Activated T-cell treated with anti-CD3 and anti-CD28 coated beads, Interleukin-2, amount 50 U/mL, for 48 hours (primary cell): ENCODE results near the gene TLE7.

Experiments used
- DNase-seq, 2 experiments: peaks; one replicate each; pipeline ENCODE4 v3.0.0-alpha.2; 2020

TLE7 gene

DNA sequence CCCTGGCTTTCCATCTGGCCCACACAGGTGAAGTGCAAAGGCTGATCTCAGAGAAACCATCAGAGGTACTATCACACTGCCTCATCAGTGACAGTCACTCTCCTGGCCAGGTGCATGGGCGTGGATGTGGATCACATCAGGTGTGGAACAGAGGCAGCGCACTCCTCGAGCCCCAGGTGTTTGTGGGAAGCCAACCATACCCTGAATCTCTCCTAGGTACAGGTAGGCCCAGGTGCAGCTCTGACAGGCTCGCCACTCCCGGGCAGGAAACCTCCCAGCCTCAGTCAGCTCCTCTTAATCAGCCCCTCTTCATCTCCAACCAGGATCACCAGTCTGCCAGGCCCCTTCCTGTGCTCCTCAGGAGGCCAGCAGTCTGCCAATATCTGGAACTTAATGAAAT, 31.7 kb downstream of the TLE7 start:
- DNase-seq, result no peak

GRCh38 chr16:71409011-71409775, 32.7 kb downstream of the TLE7 start:
- no peak for DNase-seq

DNA sequence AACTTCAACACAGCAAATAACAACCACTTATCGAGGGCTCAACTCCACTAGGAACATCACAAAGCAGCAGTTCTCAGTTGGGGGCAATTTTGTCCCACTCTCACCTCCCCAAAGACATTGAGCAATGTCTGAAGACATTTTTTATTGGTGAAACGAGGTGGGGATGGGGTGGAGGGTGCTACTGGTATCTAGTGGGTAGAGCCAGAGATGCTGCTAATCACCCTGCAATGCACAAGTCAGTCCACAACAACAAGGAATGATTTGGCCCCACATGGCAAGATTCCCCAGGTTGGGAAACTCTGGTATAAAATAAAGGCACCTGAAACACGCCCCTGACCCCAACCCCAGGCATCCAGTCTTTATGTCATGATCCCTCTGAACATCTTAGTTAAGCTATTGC, 33.3 kb downstream of the TLE7 start:
- no peak for DNase-seq

DNA sequence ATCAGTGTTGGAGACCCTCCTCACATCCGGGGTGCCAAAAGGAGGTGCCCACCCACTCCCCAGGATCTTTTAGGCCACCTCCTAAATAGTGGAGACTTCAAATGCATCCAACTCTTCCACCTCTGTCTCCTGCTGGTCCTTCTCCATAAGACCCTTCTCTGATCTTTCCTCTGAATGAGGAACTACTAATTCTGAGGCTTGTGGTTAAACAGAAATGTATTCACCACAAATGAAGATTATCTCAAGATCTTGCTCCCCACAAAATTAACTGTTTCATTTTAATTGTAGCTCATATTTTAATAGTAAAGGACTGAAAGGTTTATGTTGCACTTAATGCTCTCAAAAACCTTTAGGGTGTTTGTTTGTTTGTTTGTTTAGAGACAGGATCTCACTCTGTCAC, 34.1 kb downstream of the TLE7 start:
- DNase-seq, result no peak

GRCh38 chr16:71406724-71407123, 35.1 kb downstream of the TLE7 start:
- no peak for DNase-seq

DNA sequence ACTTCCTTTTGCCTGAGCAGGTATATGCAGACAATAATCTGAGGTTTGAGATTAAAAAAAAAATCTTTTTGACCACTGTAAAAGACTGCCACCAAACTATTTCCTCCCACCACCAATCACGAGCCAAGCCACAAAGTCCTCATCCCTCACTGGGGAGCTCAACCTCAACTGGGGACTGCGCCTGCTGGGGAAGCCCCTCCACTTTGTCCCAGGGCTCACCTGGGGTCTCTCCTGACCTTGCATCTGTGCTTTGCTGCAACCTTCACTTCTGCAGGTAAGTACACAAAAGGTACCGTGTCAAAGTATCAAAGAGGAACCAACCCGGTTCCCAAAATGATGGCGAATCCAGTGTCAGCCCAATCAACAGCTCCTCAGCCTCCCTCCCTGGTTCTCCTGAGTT, 35.5 kb downstream of the TLE7 start:
- DNase-seq, result no peak

GRCh38 chr16:71404364-71404763, 37.5 kb downstream of the TLE7 start:
- DNase-seq, result no peak

DNA sequence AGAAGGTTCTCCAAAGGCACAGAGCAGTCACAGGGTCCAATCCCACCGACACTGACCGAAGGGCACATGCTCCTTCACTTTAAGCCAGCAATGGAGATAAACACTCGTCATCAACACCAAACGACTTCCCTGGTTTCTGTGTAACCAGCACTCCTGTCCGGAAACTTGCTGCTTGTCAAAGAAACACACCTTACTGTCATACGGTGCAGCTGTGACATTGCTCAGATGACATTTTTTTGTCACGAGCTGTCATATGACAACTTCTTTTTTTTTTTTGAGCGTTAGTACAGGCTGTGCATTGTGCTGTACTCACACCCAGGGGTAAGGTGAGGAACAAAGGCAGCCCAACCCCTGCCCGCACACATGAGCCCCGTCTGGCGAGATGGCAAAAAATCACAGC, 39.2 kb downstream of the TLE7 start:
- DNase-seq, result no peak

DNA sequence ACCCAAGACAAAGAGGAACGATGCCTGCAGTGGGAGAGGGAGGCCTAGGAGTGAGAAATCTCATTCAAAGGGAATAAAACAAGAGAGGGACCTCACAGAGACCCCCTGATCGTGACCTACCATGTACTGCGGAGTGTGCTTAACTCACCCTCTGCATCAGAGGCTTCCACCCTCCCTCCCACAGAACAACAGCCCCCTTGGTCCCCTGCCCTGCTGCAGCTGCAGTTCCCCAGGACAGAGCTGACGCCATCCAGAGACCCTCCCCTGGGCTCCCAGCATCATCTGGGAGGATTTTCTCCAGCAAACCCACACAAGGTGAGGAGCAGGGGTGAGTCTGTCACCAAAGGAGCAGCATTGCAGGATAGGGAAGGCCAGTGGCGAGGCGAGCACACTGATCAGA, 39.8 kb downstream of the TLE7 start:
- no peak for DNase-seq

DNA sequence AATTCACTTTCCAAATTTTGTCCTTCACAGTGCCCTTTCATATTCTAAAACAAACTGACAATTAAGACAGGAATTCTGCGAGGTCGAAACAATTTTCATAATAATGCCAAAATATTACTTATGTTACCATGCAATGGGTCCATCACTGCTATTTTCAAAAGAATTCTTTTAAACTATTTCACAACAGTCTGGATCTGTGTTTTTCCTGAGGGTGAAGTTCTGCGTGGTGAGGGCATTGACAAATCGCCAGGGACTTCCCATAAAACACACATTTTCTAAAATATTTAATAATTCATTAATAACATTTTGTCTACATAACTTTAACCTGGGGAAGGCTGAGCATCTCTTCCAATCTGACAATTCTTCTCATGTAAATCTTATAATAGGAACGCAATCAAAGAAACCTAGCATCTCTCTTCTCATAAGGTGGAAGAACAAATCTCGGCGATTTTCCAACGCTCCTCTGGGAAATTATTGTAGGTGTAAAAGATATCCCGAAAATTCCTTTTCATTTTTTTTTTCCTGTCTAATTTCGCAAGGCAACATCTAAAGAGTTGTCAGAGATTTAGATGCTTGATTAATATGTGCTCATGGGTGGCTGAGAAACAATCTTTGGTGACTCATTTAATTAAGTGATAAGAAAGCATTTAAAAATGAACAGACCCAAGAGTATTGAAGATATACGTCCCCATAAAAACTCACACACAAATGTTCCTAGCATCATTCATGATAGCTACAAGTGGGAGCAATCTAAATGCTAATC, 41.9 kb downstream of the TLE7 start:
- DNase-seq, result no peak

GRCh38 chr16:71396594-71396993, 45.3 kb downstream of the TLE7 start:
- no peak for DNase-seq

DNA sequence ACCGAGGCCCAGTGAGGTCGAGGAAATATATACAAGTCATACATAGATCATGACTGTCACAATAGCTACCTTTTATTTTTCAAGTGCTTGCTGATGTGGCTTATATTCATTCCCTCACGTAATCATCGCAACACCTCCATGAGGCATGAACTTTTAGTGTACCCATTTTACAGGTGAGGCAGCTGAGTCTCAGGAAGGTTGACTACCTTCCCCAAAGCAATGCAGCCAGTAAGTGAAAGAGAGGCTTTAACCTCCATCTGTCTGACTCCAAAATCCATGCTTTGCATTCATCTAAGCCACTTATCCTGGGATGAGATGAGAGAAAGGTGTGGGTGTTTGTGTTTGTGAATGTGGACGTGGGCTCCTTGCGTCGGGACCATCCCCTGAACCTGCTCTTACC, 52.5 kb downstream of the TLE7 start:
- DNase-seq, result no peak

GRCh38 chr16:71387045-71387871, 54.6 kb downstream of the TLE7 start:
- no peak for DNase-seq

DNA sequence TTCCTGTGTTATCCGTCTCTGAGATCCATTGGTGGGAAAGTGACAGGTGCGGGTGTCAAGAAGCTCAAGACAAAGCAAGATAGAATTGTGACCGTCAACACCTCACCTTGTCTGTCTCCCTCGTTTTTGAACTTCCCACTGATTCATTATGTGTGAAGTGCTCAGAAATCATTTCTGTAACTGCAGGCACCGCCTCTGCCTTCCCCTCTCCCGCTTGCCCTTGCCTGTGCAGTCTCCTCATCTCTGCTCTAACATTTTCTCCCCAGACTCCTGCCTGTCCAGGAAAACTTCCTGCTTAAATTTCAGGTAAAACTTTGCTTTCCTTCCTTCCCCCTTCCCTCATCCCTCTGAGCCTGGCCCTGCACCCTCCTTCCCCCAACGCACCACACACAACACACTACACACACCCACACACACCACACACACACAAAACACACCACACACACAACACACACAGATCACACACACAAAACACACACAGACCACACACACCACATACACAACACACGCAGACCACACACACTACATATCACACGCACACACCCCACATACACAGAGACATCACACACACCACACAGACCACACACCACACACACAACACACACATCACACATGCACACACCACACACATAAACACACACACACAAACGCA, 57.7 kb downstream of the TLE7 start:
- no peak for DNase-seq

GRCh38 chr16:71383054-71383773, 58.6 kb downstream of the TLE7 start:
- DNase-seq, result peak; percentile 29 to 32

DNA sequence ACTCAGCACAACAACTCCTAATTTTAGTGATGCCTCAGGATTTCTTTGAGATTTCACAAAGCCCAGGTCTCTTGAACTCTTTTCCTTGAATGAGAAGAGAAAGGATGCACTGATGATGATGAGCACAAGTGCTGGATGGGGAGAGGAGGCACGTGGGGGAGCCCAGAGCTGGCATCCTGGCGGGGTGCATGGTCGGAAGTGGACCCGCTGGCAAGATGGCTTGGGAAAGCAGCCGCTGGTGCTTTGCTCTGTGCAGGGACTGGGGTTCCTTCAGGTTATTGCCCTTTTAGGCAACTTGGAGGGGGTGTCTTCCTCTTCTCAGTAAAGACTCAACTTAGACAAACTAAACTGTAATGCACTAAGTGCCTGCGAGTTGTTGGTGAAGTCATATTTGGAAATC, 61.0 kb downstream of the TLE7 start:
- no peak for DNase-seq
